ENCODE data around the gene ZNF496.

ZNF496 gene

DNA sequence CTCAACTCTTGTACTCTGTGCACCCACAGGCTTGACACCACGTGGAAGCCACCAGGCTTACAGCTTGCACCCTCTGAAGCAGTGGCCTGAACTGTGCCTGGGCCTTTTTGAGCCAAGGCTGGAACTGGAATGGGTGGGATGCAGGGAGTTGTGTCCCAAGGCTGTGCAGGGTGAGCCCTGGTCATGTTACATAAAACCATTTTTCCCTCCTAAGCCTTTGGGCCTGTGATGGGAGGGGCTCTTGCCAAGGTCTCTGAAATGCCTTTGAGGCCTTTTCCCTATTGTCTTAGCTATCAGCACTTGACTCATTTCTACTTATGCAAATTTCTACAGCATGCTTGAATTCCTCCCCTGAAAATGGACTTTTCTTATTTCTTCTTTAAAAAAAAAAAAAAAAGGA lies 61.7 kb downstream of the ZNF496 start:
- no peaks in the 10 kb centered on the region for H3K36me3 ChIP-seq (ENCODE audit: insufficient read depth, low read length)
- H3K4me1 ChIP-seq (ENCODE audit: insufficient read depth, low read length) = no peaks in the 10 kb centered on the region
- no peak overlapping the region for H3K4me2 ChIP-seq (ENCODE audit: insufficient read depth, low read length)
- H3K9me3 ChIP-seq (ENCODE audit: insufficient read depth, low read length, severe bottlenecking) = peaks cover 3% of the 10 kb centered on the region
- H3K9ac ChIP-seq (ENCODE audit: low read depth, low read length) = no peak overlapping the region
- no peak overlapping the region for H3K4me3 ChIP-seq (ENCODE audit: low read depth in 1 of 2, low read length in 2 of 2)
- H2AFZ ChIP-seq (ENCODE audit: low read depth, low read length) = no peak overlapping the region
- H3K79me2 ChIP-seq (ENCODE audit: insufficient read depth, low read length) = no peaks in the 10 kb centered on the region
- H3K27ac ChIP-seq (ENCODE audit: low read length) = no peak overlapping the region
- no peak for DNase-seq
- no peaks in the 10 kb centered on the region for H3K27me3 ChIP-seq (ENCODE audit: insufficient read depth, low read length, poor library complexity)
- no peak for TF ChIP-seq CTCF (IDR thresholded peaks at IDR 0.05; ENCODE audit: borderline replicate concordance, extremely low read depth, low read length, poor library complexity, severe bottlenecking)
- TF ChIP-seq EZH2 (IDR thresholded peaks at IDR 0.05; ENCODE audit: borderline replicate concordance, low read depth, low read length, severe bottlenecking) = no peak
- no peaks in the 10 kb centered on the region for H4K20me1 ChIP-seq (ENCODE audit: insufficient read depth, low read length)
- no peak for ATAC-seq (ENCODE audit: insufficient read depth, low read depth)

DNA sequence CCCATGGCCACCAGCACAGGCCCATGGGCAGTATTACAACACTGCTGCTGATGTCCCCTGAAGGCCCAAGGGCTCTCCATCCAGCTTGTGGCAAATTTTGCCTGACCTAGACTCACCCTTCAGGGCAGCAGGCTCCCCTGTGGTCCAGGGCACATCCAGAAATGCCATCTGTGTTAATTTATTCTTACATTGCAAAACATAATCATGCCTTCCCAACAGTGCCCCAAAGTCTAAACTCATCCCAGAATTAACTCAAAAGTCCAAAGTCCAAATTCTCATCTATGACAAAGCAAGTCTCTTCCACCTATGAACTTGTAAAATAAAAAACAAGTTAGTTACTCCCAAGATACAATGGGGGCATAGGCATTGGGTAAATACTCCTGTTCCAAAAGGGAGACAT lies 62.5 kb downstream of the ZNF496 start:
- H3K79me2 ChIP-seq (ENCODE audit: insufficient read depth, low read length) = no peaks in the 10 kb centered on the region
- no peaks in the 10 kb centered on the region for H4K20me1 ChIP-seq (ENCODE audit: insufficient read depth, low read length)
- ATAC-seq (ENCODE audit: insufficient read depth, low read depth) = no peak
- no peak overlapping the region for H3K4me2 ChIP-seq (ENCODE audit: insufficient read depth, low read length)
- TF ChIP-seq EZH2 (IDR thresholded peaks at IDR 0.05; ENCODE audit: borderline replicate concordance, low read depth, low read length, severe bottlenecking) (no peak), CTCF (IDR thresholded peaks at IDR 0.05; ENCODE audit: borderline replicate concordance, extremely low read depth, low read length, poor library complexity, severe bottlenecking) (no peak)
- H3K4me3 ChIP-seq (ENCODE audit: low read depth in 1 of 2, low read length in 2 of 2) = no peak overlapping the region
- no peak overlapping the region for H2AFZ ChIP-seq (ENCODE audit: low read depth, low read length)
- no peaks in the 10 kb centered on the region for H3K27me3 ChIP-seq (ENCODE audit: insufficient read depth, low read length, poor library complexity)
- no peak for DNase-seq
- H3K9me3 ChIP-seq (ENCODE audit: insufficient read depth, low read length, severe bottlenecking) = peaks cover 3% of the 10 kb centered on the region
- H3K4me1 ChIP-seq (ENCODE audit: insufficient read depth, low read length) = no peaks in the 10 kb centered on the region
- H3K27ac ChIP-seq (ENCODE audit: low read length) = no peak overlapping the region
- H3K36me3 ChIP-seq (ENCODE audit: insufficient read depth, low read length) = no peaks in the 10 kb centered on the region
- no peak overlapping the region for H3K9ac ChIP-seq (ENCODE audit: low read depth, low read length)

DNA sequence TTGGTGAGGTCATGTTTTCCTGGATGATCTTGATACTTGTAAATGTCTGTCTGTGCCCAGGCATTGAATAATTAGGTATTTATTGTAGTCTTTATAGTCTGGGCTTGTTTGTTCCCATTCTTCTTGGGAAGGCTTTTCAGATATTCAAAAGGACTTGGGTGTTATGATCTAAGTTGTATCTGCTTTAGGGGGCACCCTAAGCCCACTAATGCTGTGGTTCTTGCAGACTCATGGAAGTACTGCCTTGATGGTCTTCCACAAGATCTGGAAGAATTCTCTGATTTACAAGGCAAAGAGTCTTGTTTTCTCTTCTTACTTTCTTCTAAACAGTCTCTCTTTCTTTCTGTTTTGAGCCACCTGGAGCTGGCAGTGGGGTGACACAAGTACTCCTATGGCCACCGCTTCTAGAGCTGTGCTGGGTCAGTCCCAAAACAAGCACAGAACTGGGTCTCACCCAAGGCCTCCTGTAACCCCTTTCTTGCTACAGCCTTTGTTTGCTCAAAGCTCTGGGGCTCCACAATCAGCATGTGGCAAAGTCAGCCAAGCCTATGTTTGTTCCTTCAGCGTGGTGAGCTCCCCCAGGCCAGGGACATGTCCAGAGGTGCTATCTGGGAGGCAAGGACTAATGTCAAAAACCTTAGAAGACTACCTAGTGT lies 63.1 kb downstream of the ZNF496 start:
- DNase-seq (no peak), ATAC-seq (ENCODE audit: insufficient read depth, low read depth) (no peak)
- Histone ChIP-seq H3K4me1 (ENCODE audit: insufficient read depth, low read length) (no peaks in the 10 kb centered on the region), H3K36me3 (ENCODE audit: insufficient read depth, low read length) (no peaks in the 10 kb centered on the region), H3K79me2 (ENCODE audit: insufficient read depth, low read length) (no peaks in the 10 kb centered on the region), H3K9ac (ENCODE audit: low read depth, low read length) (no peak overlapping the region), H3K9me3 (ENCODE audit: insufficient read depth, low read length, severe bottlenecking) (peaks cover 3% of the 10 kb centered on the region), H3K4me3 (ENCODE audit: low read depth in 1 of 2, low read length in 2 of 2) (no peak overlapping the region), H2AFZ (ENCODE audit: low read depth, low read length) (no peak overlapping the region), H4K20me1 (ENCODE audit: insufficient read depth, low read length) (no peaks in the 10 kb centered on the region), H3K4me2 (ENCODE audit: insufficient read depth, low read length) (no peak overlapping the region), H3K27me3 (ENCODE audit: insufficient read depth, low read length, poor library complexity) (no peaks in the 10 kb centered on the region), H3K27ac (ENCODE audit: low read length) (no peak overlapping the region)
- TF ChIP-seq CTCF (IDR thresholded peaks at IDR 0.05; ENCODE audit: borderline replicate concordance, extremely low read depth, low read length, poor library complexity, severe bottlenecking) (no peak), EZH2 (IDR thresholded peaks at IDR 0.05; ENCODE audit: borderline replicate concordance, low read depth, low read length, severe bottlenecking) (no peak)
